Measurements from ENCODE around the gene RIOK3. TPM values are rescaled to one million over a fixed set of nuclear protein-coding genes. Genes with fewer than 3 reads are reported as not detected.

The RIOK3 gene
- total RNA-seq, 1 donor from 2014 or later = 66.0 TPM

DNA sequence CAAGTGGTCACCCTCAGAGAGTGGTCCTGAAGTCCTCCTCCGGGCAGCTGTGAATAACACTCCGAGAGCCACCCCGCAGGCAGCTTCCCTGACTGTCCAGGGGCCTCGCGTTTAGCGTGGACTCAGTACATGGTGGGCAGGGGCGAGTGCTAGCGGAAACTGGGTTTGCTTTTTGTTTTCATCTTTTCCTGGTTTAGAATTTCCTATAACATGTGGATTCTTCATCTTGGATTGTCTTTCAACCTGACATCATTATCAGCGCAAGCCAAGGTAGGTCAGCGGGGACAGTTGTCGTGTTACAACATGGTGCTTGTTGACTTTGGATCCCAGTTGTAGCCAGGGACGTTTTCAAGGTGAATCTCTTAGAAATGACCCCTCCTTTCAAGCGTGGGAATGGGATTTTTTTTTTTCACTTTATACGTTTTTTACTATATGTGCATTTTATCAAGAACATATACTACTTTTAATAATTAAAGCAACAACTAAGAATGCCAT lies 71.2 kb downstream of the RIOK3 start:
- FAIRE-seq (no peak), DNase-seq (ENCODE audit: low spot score in 2 of 2) (no peak)

DNA sequence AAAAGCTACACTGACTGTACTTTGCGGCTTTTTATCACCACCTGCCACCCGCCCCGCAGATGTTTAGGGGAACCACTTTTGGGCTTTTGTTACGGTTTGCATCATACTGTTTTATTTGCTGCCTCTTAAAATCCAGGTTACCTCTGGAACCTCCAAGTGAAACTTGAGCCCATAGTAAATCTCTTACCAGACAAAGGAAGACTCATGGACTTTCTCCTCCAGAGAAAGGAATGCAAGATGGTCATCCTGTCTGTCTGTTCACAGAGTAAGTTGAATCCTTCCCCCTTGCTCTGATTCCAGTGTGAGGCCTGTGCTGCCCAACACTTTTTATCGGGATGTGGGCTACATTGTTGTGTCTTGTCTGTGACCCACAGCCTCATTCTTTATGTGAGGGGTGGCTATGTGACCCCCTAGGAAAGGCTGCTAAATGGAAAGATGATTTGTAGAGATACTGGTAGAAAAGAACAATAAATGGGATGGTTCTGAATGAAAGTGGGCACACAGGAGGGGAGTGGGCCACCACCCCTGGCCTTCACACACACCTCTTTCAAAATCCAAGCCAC lies 73.5 kb downstream of the RIOK3 start:
- DNase-seq (ENCODE audit: low spot score in 2 of 2) (no peak), FAIRE-seq (no peak)

DNA sequence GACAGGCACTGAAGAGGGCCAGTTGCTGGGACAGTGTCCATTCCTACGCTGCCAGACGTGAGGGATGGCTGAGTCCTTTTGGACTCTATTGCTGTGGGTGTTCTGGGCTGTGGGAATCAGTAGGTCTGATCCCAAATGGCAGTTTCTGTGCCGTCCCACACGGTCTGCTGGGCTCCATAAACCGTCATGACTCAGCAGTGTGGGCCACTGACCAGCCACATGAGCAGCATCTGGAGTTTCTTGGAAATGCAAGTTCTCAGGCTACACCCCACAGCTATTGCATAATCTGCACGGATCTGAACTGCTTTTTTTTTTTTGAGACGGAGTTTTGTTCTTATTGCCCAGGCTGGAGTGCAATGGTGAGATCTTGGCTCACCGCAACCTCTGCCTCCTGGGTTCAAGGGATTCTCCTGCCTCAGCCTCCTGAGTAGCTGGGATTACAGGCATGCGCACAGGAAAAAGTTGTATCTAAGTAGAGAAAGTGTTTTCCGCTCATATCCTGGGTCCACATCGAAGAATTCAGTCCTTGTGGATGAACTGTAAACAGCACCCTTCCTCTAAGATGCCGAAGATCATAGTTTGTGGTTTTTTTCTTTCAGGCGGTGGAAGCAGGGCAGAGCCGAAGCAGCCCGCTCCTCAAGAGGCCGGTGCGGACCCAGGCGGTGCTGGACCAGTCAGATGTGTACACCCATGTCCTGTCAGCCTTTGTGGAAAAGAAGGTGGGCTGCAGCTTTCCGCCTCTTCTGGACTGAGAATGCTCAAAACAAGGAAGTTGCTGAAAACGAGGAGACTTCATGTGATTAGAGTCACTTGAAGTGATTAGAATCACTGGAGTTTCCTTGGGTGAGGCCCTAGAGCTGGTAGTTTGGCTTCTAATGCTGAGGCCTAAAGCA lies 75.7 kb downstream of the RIOK3 start:
- no peak for DNase-seq (ENCODE audit: low spot score in 2 of 2)
- FAIRE-seq = no peak

DNA sequence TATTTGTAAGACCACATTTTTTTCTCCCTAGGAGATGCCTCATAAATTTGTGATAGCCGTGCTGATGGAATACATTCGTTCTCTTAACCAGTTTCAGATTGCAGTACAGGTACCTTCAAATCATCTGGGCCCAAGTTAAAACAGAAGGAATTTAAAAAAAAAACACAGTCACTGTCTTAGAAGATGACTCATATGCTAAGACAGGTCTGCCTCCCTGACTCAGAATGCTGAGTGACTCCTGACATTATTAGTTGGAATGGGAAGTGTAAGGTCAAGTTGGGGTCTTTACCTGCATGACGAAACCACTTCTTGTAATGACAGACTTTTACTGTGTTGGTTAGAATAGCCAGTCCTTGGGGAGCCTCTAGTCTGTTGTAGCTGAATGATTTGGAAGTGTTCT lies 76.5 kb downstream of the RIOK3 start:
- DNase-seq (ENCODE audit: low spot score in 2 of 2) (no peak), FAIRE-seq (no peak)

DNA sequence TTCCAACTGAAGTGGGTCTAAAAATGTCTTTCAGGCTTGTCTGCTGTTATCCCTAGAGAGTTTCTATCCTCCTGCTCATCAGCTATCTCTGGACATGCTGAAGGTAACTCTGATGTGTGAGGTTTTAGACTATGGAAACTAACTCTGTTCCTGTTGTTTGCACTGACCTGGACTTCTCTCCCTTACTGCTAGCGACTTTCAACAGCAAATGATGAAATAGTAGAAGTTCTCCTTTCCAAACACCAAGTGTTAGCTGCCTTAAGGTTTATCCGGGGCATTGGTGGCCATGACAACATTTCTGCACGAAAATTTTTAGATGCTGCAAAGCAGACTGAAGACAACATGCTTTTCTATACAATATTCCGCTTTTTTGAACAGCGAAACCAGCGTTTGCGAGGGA lies 77.1 kb downstream of the RIOK3 start:
- FAIRE-seq (no peak), DNase-seq (ENCODE audit: low spot score in 2 of 2) (no peak)

DNA sequence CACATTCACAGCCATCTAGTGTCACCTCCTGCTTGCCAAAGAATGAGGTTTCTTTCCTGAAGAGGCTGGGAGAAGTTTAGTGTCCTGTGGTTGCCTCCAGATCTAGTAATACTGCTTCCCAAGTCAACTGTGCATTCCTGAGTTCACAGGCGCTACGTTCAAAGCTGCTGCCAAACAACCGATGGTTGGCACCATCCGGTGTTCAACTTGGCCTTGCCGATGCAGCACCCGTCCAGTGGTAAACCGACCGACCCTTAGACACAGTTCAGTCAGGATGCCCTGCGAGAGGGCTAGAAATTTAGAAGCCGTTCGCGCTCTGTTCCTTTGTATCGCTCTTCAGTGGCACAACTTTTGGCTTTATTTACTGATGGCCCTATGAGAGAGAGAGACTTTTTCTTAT lies 78.8 kb downstream of the RIOK3 start:
- no peak for DNase-seq (ENCODE audit: low spot score in 2 of 2)
- FAIRE-seq = no peak

Small RNA genes lying within 50 kb of the gene (small RNA-seq; reads per million reads assigned to genes)
- gene AC026634.1 = not detected
- not detected for gene RF00019

Other genes starting within 250 kb of the RIOK3 start
- gene RMC1, start 50.2 kb downstream of the RIOK3 start, total RNA-seq = 44.8 TPM
- 30.2 TPM for gene NPC1, start 133.2 kb downstream of the RIOK3 start, total RNA-seq
- gene ANKRD29, start 209.6 kb downstream of the RIOK3 start, total RNA-seq = 2.4 TPM
- gene LAMA3, start 236.2 kb downstream of the RIOK3 start, total RNA-seq = 1.2 TPM

Data from frontal cortex (tissue), 4 donors.